Mesenchymal stem cell (in vitro differentiated cells and primary cell): ENCODE data around the gene ZNF23.

ENCODE experiments used
- DNase-seq: peaks from one replicate; pipeline ENCODE4 v3.0.0-alpha.2; 2013
- H2AFZ ChIP-seq: one replicate; pipeline ENCODE4 v1.6.1; 2013; ENCODE audit warnings: low read depth, mild to moderate bottlenecking, control low read depth, inconsistent platforms, low read length, moderate library complexity
- H2AK5ac ChIP-seq: 2 replicates; pipeline ENCODE4 v1.6.1; 2013; ENCODE audit warnings: low read length, moderate library complexity, mild to moderate bottlenecking, inconsistent platforms; ENCODE audit not compliant: severe bottlenecking
- H2BK120ac ChIP-seq: one replicate; pipeline ENCODE4 v1.6.1; 2013; ENCODE audit warnings: low read depth, mild to moderate bottlenecking, inconsistent platforms, low read length, moderate library complexity
- H2BK12ac ChIP-seq, 2 experiments: one replicate each; pipeline ENCODE4 v1.6.1; 2013; ENCODE audit warnings: inconsistent platforms in 2 of 2, low read length in 2 of 2, mild to moderate bottlenecking in 2 of 2, moderate library complexity in 2 of 2, control low read depth in 1 of 2
- H2BK15ac ChIP-seq: one replicate; pipeline ENCODE4 v1.6.1; 2013; ENCODE audit warnings: mild to moderate bottlenecking, low read depth, inconsistent platforms; ENCODE audit not compliant: poor library complexity, severe bottlenecking
- H2BK5ac ChIP-seq: 2 replicates; pipeline ENCODE4 v1.6.1; 2013; ENCODE audit warnings: low read depth, mild to moderate bottlenecking, low read length, control low read depth, inconsistent platforms; ENCODE audit not compliant: poor library complexity, severe bottlenecking
- H3K14ac ChIP-seq, 2 experiments: one replicate each; pipeline ENCODE4 v1.6.1; 2013; ENCODE audit warnings: inconsistent platforms in 2 of 2, low read length in 2 of 2, control low read depth in 1 of 2, mild to moderate bottlenecking in 1 of 2, moderate library complexity in 1 of 2
- H3K18ac ChIP-seq, 2 experiments: one replicate each; pipeline ENCODE4 v1.6.1; 2013; ENCODE audit warnings: inconsistent platforms in 2 of 2, low read length in 2 of 2, control low read depth in 1 of 2, low read depth in 1 of 2, mild to moderate bottlenecking in 1 of 2
- H3K23ac ChIP-seq, 2 experiments: one replicate each; pipeline ENCODE4 v1.6.1; 2013; ENCODE audit warnings: inconsistent platforms in 2 of 2, low read length in 2 of 2, mild to moderate bottlenecking in 2 of 2, moderate library complexity in 2 of 2, control low read depth in 1 of 2
- H3K27ac ChIP-seq: 2 replicates; pipeline ENCODE4 v1.5.1; 2013; ENCODE audit warnings: mild to moderate bottlenecking, moderate library complexity, low read length, control low read depth, inconsistent platforms; ENCODE audit not compliant: poor library complexity, severe bottlenecking
- H3K27me3 ChIP-seq, 2 experiments: 2 replicates each; pipeline versions ENCODE4 v1.6.1 to v1.7.0; 2013; ENCODE audit warnings: low read length in 2 of 2, mild to moderate bottlenecking in 2 of 2, moderate library complexity in 2 of 2, control low read depth in 1 of 2, inconsistent platforms in 1 of 2; ENCODE audit not compliant: control insufficient read depth in 1 of 2, insufficient read depth in 1 of 2
- H3K36me3 ChIP-seq, 2 experiments: 2 replicates each; pipeline versions ENCODE4 v1.6.1 to v1.7.0; 2013; ENCODE audit warnings: low read length in 2 of 2, control low read depth in 1 of 2, inconsistent platforms in 1 of 2, low read depth in 1 of 2, mild to moderate bottlenecking in 1 of 2; ENCODE audit not compliant: insufficient read depth in 2 of 2, control insufficient read depth in 1 of 2
- H3K4ac ChIP-seq, 2 experiments: one replicate each; pipeline ENCODE4 v1.6.1; 2013; ENCODE audit warnings: inconsistent platforms in 2 of 2, low read length in 2 of 2, mild to moderate bottlenecking in 2 of 2, moderate library complexity in 2 of 2, control low read depth in 1 of 2, low read depth in 1 of 2
- H3K4me1 ChIP-seq: 2 replicates; pipeline ENCODE4 v1.6.1; 2013; ENCODE audit warnings: low read depth, low read length, control low read depth; ENCODE audit not compliant: control insufficient read depth, insufficient read depth
- H3K4me2 ChIP-seq: 2 replicates; pipeline ENCODE4 v1.6.1; 2013; ENCODE audit warnings: low read length, mild to moderate bottlenecking, inconsistent platforms; ENCODE audit not compliant: poor library complexity, severe bottlenecking
- H3K4me3 ChIP-seq, 2 experiments: 2 replicates each; pipeline versions ENCODE4 v1.5.1 to v1.7.0; 2013; ENCODE audit warnings: low read length in 2 of 2, mild to moderate bottlenecking in 2 of 2, control low read depth in 1 of 2, low read depth in 1 of 2; ENCODE audit not compliant: insufficient read depth in 1 of 2
- H3K79me1 ChIP-seq: replicated peaks from 2 replicates; pipeline ENCODE4 v1.6.1; 2013; ENCODE audit warnings: mild to moderate bottlenecking, control low read depth, low read length, inconsistent platforms; ENCODE audit not compliant: poor library complexity, severe bottlenecking
- H3K9ac ChIP-seq: 2 replicates; pipeline ENCODE4 v1.7.0; 2013; ENCODE audit warnings: mild to moderate bottlenecking, low read length, moderate library complexity
- H3K9me3 ChIP-seq: 2 replicates; pipeline ENCODE4 v1.7.0; 2013; ENCODE audit warnings: mild to moderate bottlenecking, low read length; ENCODE audit not compliant: control insufficient read depth
- H4K8ac ChIP-seq: one replicate; pipeline ENCODE4 v1.6.1; 2013; ENCODE audit warnings: inconsistent platforms, mild to moderate bottlenecking, low read length, moderate library complexity
- H4K91ac ChIP-seq: one replicate; pipeline ENCODE4 v1.6.1; 2013; ENCODE audit warnings: mild to moderate bottlenecking, low read length, inconsistent platforms
- WGBS: methylation state at CpG from one replicate; pipeline ENCODE4 v1.1.7; 2013; ENCODE audit warnings: mixed read lengths; 5-methylcytosine and 5-hydroxymethylcytosine counted together

ZNF23 gene

GRCh38 chr16:71501547-71501946 is 39.5 kb upstream of the ZNF23 start:
- Histone ChIP-seq H2AK5ac (no peak overlapping the region), H3K14ac (no peak overlapping the region), H3K9ac (no peak overlapping the region), H3K4me3 (no peak overlapping the region), H3K4ac (no peak overlapping the region), H2BK15ac (no peak overlapping the region), H4K91ac (no peak overlapping the region), H3K27ac (no peak overlapping the region), H3K18ac (no peak overlapping the region), H3K27me3 (peaks cover 0 to 20% of the 10 kb centered on the region in 2 experiments), H3K23ac (no peak overlapping the region), H3K36me3 (no peaks in the 10 kb centered on the region), H3K4me2 (no peak overlapping the region), H3K79me1 (no peaks in the 10 kb centered on the region), H4K8ac (no peak overlapping the region), H3K9me3 (no peaks in the 10 kb centered on the region), H2BK12ac (no peak overlapping the region), H3K4me1 (no peaks in the 10 kb centered on the region), H2AFZ (no peak overlapping the region), H2BK5ac (no peak overlapping the region), H2BK120ac (no peak overlapping the region)
- 53% methylated on average over 3 of the region's 3 CpGs for WGBS
- no peak for DNase-seq

- Histone ChIP-seq H3K23ac (no peak overlapping the region), H3K18ac (no peak overlapping the region), H2BK120ac (no peak overlapping the region), H4K91ac (no peak overlapping the region), H4K8ac (no peak overlapping the region), H3K4ac (no peak overlapping the region), H3K4me2 (no peak overlapping the region), H3K27me3 (peaks cover 0 to 20% of the 10 kb centered on the region in 2 experiments), H3K4me1 (no peaks in the 10 kb centered on the region), H3K9ac (no peak overlapping the region), H3K79me1 (no peaks in the 10 kb centered on the region), H2BK12ac (no peak overlapping the region), H2BK15ac (no peak overlapping the region), H3K9me3 (no peaks in the 10 kb centered on the region), H3K27ac (no peak overlapping the region), H2BK5ac (no peak overlapping the region), H3K14ac (no peak overlapping the region), H3K4me3 (no peak overlapping the region), H2AK5ac (no peak overlapping the region), H2AFZ (no peak overlapping the region), H3K36me3 (no peaks in the 10 kb centered on the region)
- 100% methylated on average over 1 of the region's 2 CpGs for WGBS
- no peak for DNase-seq
These were observed 38.9 kb upstream of the ZNF23 start for GRCh38 chr16:71500964-71501363.

GRCh38 chr16:71499775-71500364 is 37.8 kb upstream of the ZNF23 start:
- H3K14ac ChIP-seq: no peak overlapping the region
- H3K9ac ChIP-seq: no peak overlapping the region
- no peaks in the 10 kb centered on the region for H3K9me3 ChIP-seq
- no peak overlapping the region for H4K91ac ChIP-seq
- H2AFZ ChIP-seq: no peak overlapping the region
- H2BK15ac ChIP-seq: no peak overlapping the region
- no peak overlapping the region for H3K23ac ChIP-seq
- under 1% methylated on average over 3 of the region's 3 CpGs for WGBS
- H3K4ac ChIP-seq: no peak overlapping the region
- no peak overlapping the region for H3K27ac ChIP-seq
- H3K18ac ChIP-seq: no peak overlapping the region
- no peak overlapping the region for H4K8ac ChIP-seq
- peaks cover 0 to 20% of the 10 kb centered on the region in 2 experiments for H3K27me3 ChIP-seq
- H2BK5ac ChIP-seq: no peak overlapping the region
- H3K4me3 ChIP-seq: no peak overlapping the region
- H2AK5ac ChIP-seq: no peak overlapping the region
- peak; percentile 66 for DNase-seq
- no peaks in the 10 kb centered on the region for H3K79me1 ChIP-seq
- no peak overlapping the region for H2BK120ac ChIP-seq
- no peaks in the 10 kb centered on the region for H3K36me3 ChIP-seq
- H2BK12ac ChIP-seq: no peak overlapping the region
- no peak overlapping the region for H3K4me2 ChIP-seq
- no peaks in the 10 kb centered on the region for H3K4me1 ChIP-seq

- no peak overlapping the region for H4K8ac ChIP-seq
- no peak overlapping the region for H3K27ac ChIP-seq
- no peak overlapping the region for H2BK12ac ChIP-seq
- no peak overlapping the region for H4K91ac ChIP-seq
- H3K14ac ChIP-seq: no peak overlapping the region
- no peaks in the 10 kb centered on the region for H3K9me3 ChIP-seq
- no peaks in the 10 kb centered on the region for H3K79me1 ChIP-seq
- no peak overlapping the region for H2BK15ac ChIP-seq
- no peak overlapping the region for H3K4me2 ChIP-seq
- no peaks in the 10 kb centered on the region for H3K4me1 ChIP-seq
- no peak overlapping the region for H3K4me3 ChIP-seq
- H2AFZ ChIP-seq: no peak overlapping the region
- H3K4ac ChIP-seq: no peak overlapping the region
- no peak overlapping the region for H3K9ac ChIP-seq
- no peak overlapping the region for H3K18ac ChIP-seq
- DNase-seq: no peak
- WGBS: 91% methylated on average over 3 of the region's 3 CpGs
- H3K23ac ChIP-seq: no peak overlapping the region
- no peak overlapping the region for H2BK120ac ChIP-seq
- H3K27me3 ChIP-seq: peaks cover 0 to 12% of the 10 kb centered on the region in 2 experiments
- no peak overlapping the region for H2BK5ac ChIP-seq
- no peak overlapping the region for H2AK5ac ChIP-seq
- H3K36me3 ChIP-seq: no peaks in the 10 kb centered on the region
These were observed 36.0 kb upstream of the ZNF23 start for GRCh38 chr16:71498031-71498430.
